ENCODE measurements around the gene ARHGEF7. TPM values are rescaled to one million over a fixed set of nuclear protein-coding genes. Genes with fewer than 3 reads are reported as not detected.
"Not testable (repeated sequence)": the region's sequence is repeated elsewhere in the genome, so short reads cannot be mapped to it uniquely, and the experiment has no call there.

Gene ARHGEF7
- total RNA-seq, 2 donors from 2014 or later: 78.8 to 104 TPM

DNA sequence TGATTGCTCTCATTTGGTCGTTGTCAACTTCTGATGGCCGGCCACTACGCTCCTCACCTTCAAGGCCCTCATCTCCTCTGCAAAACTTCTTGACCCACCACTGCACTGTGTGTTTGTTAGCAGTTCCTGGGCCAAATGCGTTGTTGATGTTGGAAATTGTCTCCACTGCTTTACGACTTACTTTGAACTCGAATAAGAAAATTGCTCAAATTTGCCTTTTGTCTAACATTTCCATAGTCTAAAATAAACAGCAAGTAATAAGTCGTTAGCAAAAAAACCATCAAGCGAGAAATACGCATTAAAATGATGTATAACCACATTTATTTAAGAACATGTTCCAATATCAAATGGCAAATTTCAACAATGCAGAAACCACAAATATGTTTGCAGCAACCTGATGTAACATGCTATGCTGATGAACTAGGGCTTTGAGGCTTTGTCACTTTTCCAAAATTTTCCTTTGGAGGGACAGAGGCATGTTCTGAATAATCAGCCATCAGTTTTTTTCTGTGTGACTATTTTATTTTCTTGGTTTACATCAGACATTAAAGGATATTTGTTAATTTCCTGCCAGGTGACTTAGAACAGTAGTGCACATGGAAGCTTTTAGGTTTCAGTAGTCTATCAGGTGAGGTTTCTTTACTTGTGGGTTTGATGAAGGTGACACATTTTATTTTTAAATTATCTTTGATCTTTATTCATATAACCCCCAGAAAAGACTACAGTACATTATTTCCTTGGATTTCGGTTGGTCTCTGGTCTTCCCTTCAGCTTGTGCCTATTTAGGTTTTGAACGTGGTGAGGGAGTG, 130.7 kb downstream of the ARHGEF7 start:
- ATAC-seq: no peak
- Mint-ChIP-seq H3K27me3 (no peaks in the 10 kb centered on the region), H3K27ac (no peak overlapping the region), H3K4me1 (peaks cover 19% of the 10 kb centered on the region), H3K4me3 (no peak overlapping the region), H3K36me3 (ENCODE audit: low read depth) (peaks cover 27% of the 10 kb centered on the region)
- H3K9me3 ChIP-seq (ENCODE audit: control insufficient read depth, low read length, poor library complexity, severe bottlenecking): no peaks in the 10 kb centered on the region
- no peak for DNase-seq

DNA sequence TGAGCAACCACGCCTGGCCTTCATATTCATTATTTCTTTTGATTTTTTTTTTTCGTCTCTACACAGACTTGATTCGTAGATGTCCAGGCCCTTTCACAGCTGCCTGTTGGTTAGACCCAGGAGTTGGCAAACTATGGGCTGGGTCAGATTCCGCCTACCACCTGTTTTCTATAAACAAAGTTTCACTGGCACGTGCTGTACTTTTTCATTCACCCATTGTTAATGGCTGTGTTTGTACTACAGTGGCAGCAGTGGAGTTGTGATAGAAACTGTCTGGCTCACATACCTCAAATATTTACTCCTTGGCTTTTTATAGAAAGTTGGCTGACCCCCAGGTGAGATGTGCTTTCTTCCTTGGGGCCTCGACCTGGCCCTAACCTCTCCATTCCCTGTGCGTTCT, 132.4 kb downstream of the ARHGEF7 start:
- Mint-ChIP-seq H3K36me3 (ENCODE audit: low read depth) (peaks cover 23% of the 10 kb centered on the region), H3K4me3 (no peak overlapping the region), H3K4me1 (peaks cover 18% of the 10 kb centered on the region), H3K27me3 (no peaks in the 10 kb centered on the region), H3K27ac (peak overlapping the region; percentile 39)
- DNase-seq (no peak), ATAC-seq (no peak)
- H3K9me3 ChIP-seq (ENCODE audit: control insufficient read depth, low read length, poor library complexity, severe bottlenecking): no peaks in the 10 kb centered on the region

DNA sequence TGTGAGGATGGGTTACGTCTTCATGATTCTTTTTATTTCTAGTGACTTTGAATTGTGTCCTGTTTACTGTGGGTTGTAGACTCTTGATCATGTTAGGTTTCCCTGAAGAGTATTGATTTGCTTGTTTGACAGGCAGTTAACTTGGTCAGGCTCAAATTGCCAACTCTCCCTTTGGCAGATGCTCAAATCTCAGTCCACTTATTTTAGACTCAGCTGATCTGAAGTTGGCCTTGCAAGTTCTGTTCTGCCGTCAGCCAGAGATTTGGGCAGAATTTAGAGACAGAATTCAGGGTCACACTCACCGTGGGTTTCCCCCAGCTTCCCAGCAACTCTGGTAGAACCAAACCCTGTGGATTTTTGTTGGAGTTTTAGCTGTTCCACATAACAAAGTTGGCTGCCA, 133.7 kb downstream of the ARHGEF7 start:
- Mint-ChIP-seq H3K4me3 (no peak overlapping the region), H3K36me3 (ENCODE audit: low read depth) (peaks cover 25% of the 10 kb centered on the region), H3K27ac (no peak overlapping the region), H3K27me3 (no peaks in the 10 kb centered on the region), H3K4me1 (peaks cover 18% of the 10 kb centered on the region)
- no peaks in the 10 kb centered on the region for H3K9me3 ChIP-seq (ENCODE audit: control insufficient read depth, low read length, poor library complexity, severe bottlenecking)
- DNase-seq (no peak), ATAC-seq (no peak)

DNA sequence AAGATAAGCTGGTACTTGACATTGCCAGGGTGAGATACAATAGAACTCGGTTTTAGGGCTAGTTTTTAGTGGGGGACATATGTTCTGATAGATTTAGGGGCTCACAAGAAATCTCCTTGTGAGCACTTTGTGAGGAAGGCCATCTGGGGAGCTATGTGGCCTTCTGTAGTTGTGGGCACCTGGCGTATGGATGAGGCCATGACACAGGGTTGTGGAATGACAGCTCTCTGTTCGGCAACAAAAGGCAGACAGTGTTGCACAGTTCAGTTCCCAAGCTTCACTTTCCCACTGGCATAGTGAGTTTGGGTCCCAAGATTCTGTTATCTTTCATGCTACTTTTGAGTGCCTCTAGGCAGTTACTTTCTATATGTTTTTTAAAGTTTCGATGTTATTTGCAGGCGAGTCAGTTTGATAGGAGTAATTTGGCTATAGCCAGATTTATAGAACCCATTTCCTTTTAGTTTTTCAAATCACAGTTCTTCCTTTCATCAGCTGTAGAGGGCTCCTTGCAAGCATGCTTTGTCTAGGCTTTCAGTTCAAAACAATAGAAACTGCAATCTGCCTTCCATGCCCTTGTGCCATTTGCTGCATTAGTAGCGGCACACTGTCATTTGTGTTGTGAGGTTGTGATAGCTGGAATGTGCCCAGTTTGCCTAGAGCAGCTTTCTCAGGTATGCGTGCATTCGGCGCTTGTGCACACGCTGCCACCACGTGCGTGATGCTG, 134.7 kb downstream of the ARHGEF7 start:
- peaks cover 18% of the 10 kb centered on the region for H3K4me1 Mint-ChIP-seq
- peaks cover 19% of the 10 kb centered on the region for H3K36me3 Mint-ChIP-seq (ENCODE audit: low read depth)
- ATAC-seq (no peak), DNase-seq (no peak)
- no peak overlapping the region for H3K4me3 Mint-ChIP-seq
- no peaks in the 10 kb centered on the region for H3K9me3 ChIP-seq (ENCODE audit: control insufficient read depth, low read length, poor library complexity, severe bottlenecking)
- H3K27ac Mint-ChIP-seq: no peak overlapping the region
- no peaks in the 10 kb centered on the region for H3K27me3 Mint-ChIP-seq

DNA sequence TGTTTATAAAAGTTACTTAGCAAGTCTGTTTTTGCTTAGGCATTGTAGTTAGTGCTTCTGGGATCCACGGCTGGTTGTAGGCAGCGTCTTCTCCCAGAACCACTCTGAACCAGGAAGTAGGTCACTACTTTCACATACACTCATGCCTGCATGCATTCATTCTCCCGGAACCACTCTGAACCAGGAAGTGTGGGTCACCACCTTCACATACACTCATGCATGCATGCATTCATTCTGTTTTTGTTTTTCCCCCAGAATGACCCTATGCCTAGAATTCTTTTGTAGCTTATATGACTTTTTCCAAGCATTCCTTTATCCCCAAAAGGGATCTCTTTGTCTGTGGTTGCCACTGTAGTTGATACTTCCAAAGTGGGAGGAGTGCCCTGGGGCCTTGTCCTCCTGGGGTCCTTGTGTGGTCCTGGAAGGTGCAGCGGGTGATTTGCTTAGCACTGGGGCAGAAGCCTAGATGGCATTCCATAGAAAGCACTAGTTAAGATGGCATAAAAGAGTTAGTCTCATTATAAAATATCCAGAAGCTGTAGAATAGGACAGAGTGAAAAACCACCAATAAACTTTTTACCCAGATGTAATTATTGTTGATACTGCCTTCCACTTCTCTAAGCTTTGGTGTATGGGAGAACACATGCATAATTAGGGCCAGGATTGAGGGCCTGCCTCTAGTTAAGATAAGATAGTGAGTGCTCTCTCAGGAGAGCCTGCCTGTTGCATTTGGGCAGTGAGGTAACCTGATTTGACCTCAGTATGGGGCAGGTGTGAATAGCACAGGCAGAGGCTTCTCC, 136.7 kb downstream of the ARHGEF7 start:
- Mint-ChIP-seq H3K27ac (peak overlapping the region; percentile 84), H3K4me1 (peaks cover 23% of the 10 kb centered on the region), H3K4me3 (no peak overlapping the region), H3K36me3 (ENCODE audit: low read depth) (peaks cover 21% of the 10 kb centered on the region), H3K27me3 (no peaks in the 10 kb centered on the region)
- no peak for DNase-seq
- no peaks in the 10 kb centered on the region for H3K9me3 ChIP-seq (ENCODE audit: control insufficient read depth, low read length, poor library complexity, severe bottlenecking)
- no peak for ATAC-seq

DNA sequence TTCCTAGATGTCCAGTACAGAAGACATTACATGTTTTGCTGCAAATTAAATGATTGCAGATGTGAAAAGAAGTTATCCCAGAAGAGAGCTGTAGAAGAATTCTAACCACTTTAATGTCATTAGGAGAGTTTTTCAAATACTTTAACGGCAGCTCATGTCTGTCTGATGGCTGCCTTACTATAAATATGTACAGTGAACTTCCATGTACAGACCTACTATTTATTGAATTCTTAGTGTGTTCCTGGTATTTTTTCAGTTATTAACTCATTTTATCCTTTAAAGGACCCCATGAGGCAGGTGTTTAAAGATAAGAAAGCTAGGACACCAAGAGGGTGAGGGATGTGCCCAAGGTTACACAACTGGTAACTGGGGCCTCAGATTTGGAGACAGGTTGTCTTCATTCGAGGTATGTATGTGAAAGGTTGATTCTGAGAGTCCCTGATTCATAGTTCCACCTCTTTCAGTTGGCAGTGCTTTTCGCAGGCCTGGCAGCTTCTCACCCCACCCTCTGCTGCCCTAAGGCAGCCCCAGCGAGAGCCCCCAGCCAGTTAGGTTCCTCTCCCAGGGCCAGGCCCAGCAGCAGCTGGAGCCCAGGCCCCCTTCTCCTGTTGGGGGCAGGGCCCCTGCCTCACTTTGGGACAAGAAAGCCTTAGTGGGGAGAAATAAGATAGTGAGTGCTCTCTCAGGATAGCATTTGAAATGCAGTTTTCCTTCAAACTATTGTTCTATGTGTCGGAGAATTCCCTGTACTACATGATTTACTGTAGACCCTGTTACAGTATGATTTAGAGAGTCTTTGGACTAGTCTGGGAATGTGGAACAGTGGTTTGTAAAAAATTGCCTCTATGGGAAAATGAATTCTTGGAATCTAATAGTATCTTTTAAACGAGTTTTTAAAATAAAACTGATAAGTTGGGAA, 137.6 kb downstream of the ARHGEF7 start:
- ATAC-seq (no peak), DNase-seq (no peak)
- no peaks in the 10 kb centered on the region for H3K27me3 Mint-ChIP-seq
- peaks cover 21% of the 10 kb centered on the region for H3K36me3 Mint-ChIP-seq (ENCODE audit: low read depth)
- peak overlapping the region; percentile 84 for H3K27ac Mint-ChIP-seq
- no peak overlapping the region for H3K4me3 Mint-ChIP-seq
- no peaks in the 10 kb centered on the region for H3K9me3 ChIP-seq (ENCODE audit: control insufficient read depth, low read length, poor library complexity, severe bottlenecking)
- peaks cover 20% of the 10 kb centered on the region for H3K4me1 Mint-ChIP-seq

DNA sequence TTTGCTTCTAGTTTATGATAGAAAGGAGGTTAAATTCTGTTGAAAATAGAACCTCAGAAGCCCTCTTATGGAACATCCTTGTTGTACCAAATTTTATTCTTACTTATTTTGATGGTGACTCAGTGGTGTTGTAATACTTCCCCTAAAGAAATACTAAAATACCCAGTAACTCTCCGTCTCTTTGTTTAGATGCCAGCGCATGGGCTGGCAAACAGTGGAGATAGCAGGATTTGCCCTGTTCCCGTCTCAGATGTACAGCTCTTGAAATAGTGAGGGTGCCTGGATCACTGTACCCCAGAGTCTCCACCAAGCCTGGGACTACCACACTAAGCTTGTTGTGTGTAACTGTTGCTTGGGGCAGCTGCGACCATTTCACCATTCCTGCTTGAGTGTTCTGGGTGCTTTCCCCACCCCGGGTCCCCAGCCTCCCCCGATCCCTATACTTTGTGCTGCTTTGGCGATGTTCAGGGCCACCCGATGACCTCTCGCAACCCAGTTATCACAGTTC, 138.3 kb downstream of the ARHGEF7 start:
- H3K4me1 Mint-ChIP-seq: peaks cover 15% of the 10 kb centered on the region
- no peak for DNase-seq
- H3K27me3 Mint-ChIP-seq: no peaks in the 10 kb centered on the region
- no peak for ATAC-seq
- H3K9me3 ChIP-seq (ENCODE audit: control insufficient read depth, low read length, poor library complexity, severe bottlenecking): no peaks in the 10 kb centered on the region
- H3K4me3 Mint-ChIP-seq: no peak overlapping the region
- no peak overlapping the region for H3K27ac Mint-ChIP-seq
- H3K36me3 Mint-ChIP-seq (ENCODE audit: low read depth): peaks cover 14% of the 10 kb centered on the region

DNA sequence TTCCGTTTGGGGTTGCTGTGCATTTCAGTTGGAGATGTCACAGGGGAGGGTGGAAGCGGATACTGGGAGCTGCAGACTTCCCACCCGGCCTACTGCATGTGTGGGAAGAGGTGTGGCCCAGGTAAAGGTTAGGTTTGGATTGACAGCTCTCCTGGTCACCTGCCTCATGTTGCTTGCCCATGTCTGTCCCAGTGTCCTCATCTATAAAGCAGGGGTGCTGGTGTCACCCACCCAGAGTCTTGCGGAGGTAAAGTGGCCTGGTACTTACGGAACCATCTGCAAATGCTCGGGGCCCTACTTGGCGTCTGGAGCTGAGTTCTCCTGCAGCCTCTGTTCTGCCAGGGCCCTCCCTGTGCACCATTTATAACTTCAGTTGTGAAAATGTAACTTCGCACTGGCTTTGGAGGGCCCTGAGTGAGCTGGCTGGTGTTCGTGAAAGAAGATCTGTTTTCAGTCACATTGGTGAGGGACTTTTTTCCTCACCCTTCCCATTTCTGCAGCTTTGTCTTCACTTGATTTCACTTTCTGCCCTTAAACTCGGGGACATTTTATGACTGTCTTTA, 140.2 kb downstream of the ARHGEF7 start:
- Mint-ChIP-seq H3K27ac (no peak overlapping the region), H3K36me3 (ENCODE audit: low read depth) (peaks cover 10% of the 10 kb centered on the region), H3K4me1 (peaks cover 12% of the 10 kb centered on the region), H3K4me3 (no peak overlapping the region), H3K27me3 (no peaks in the 10 kb centered on the region)
- DNase-seq (no peak), ATAC-seq (no peak)
- no peaks in the 10 kb centered on the region for H3K9me3 ChIP-seq (ENCODE audit: control insufficient read depth, low read length, poor library complexity, severe bottlenecking)

DNA sequence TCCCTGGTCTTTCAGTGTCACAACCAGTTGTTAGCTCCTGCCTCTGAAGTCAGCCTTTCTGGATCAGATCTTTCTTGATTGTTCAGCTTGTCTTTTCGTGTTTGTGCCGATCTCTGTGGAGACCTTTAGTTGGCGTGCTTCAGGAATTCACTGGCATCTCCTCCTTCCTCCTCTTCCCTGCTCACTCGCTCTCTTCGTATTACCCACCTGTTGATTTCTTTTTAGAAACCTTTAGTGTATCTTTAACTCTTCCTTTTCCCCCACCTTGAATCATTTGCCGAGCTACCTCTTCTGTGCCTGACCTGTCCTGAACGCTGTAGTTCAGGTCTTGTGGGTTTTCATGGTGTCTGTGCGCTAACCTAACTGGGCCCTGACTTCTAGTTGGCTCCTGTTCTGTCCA, 141.3 kb downstream of the ARHGEF7 start:
- Mint-ChIP-seq H3K36me3 (ENCODE audit: low read depth) (peaks cover 8% of the 10 kb centered on the region), H3K4me3 (no peak overlapping the region), H3K27me3 (no peaks in the 10 kb centered on the region), H3K27ac (no peak overlapping the region), H3K4me1 (peaks cover 8% of the 10 kb centered on the region)
- H3K9me3 ChIP-seq (ENCODE audit: control insufficient read depth, low read length, poor library complexity, severe bottlenecking): no peaks in the 10 kb centered on the region
- DNase-seq: no peak
- ATAC-seq: no peak

DNA sequence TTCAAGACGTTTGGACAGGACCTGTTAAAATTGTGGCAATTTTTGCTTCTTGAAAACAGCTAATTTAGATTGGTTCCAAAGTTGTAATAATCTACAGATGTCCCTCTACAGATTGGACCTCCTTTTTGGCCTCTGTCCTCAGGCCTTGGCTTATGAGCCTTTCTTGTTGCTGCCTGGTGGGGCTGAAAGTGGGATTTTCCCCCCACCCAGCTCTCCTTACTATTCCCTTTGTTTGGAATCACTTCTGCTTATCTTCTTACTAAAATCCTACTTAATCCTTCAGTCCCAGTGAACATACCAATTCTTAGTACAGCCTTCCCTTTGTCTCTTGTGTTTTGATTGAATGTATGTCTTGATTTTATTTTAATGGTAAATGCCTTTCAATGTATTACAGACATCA, 141.8 kb downstream of the ARHGEF7 start:
- peaks cover 8% of the 10 kb centered on the region for H3K36me3 Mint-ChIP-seq (ENCODE audit: low read depth)
- H3K27ac Mint-ChIP-seq: no peak overlapping the region
- no peak overlapping the region for H3K4me3 Mint-ChIP-seq
- no peaks in the 10 kb centered on the region for H3K9me3 ChIP-seq (ENCODE audit: control insufficient read depth, low read length, poor library complexity, severe bottlenecking)
- no peaks in the 10 kb centered on the region for H3K27me3 Mint-ChIP-seq
- H3K4me1 Mint-ChIP-seq: peaks cover 8% of the 10 kb centered on the region
- ATAC-seq (no peak), DNase-seq (no peak)

DNA sequence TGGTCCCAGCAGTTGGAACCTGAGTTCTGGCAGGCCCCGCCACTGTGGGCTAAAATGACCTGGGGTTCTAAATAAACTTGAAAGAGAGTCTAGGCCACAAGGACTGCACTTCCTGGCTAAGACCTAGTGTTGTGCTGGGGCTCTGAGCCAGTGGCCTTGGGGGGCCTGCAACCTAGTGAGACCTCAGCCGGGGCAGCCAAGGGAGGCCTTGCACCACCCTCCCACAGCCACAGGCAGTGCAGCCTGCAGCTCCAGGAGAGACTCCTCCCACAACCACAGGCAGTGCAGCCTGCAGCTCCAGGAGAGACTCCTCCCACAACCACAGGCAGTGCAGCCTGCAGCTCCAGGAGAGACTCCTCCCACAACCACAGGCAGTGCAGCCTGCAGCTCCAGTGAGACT, 142.8 kb downstream of the ARHGEF7 start:
- H3K27ac Mint-ChIP-seq; H3K27me3 Mint-ChIP-seq; H3K4me3 Mint-ChIP-seq; DNase-seq; H3K9me3 ChIP-seq (ENCODE audit: control insufficient read depth, low read length, poor library complexity, severe bottlenecking); H3K36me3 Mint-ChIP-seq (ENCODE audit: low read depth); ATAC-seq: not testable (repeated sequence)
- H3K4me1 Mint-ChIP-seq: peaks cover 11% of the 10 kb centered on the region

DNA sequence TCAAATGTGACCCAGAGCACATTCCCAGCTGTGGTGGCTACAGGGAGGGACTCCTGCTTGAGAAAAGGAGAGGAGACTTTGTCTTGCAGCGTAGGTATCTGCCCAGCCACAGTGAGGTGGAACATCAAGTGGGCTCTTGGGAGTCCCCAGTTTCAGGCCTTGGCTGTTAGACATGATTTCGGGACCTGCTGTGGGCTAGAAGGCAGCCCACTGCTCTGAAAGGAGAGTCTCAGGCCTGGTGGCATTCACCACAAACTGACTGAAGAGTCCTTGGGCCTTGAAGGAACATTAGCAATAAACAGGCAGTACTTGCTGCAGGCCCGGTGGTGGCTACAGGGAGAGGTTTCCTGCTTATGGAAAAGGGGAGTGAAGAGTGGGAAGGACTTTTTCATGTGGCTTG, 143.5 kb downstream of the ARHGEF7 start:
- H3K36me3 Mint-ChIP-seq (ENCODE audit: low read depth): peaks cover 8% of the 10 kb centered on the region
- ATAC-seq (no peak), DNase-seq (no peak)
- H3K4me3 Mint-ChIP-seq: no peak overlapping the region
- no peak overlapping the region for H3K27ac Mint-ChIP-seq
- H3K4me1 Mint-ChIP-seq: peaks cover 16% of the 10 kb centered on the region
- no peaks in the 10 kb centered on the region for H3K9me3 ChIP-seq (ENCODE audit: control insufficient read depth, low read length, poor library complexity, severe bottlenecking)
- no peaks in the 10 kb centered on the region for H3K27me3 Mint-ChIP-seq
